Prostate gland (tissue), 2 donors: Measurements from ENCODE around the gene DTWD2. TPM values are rescaled to one million over a fixed set of nuclear protein-coding genes. Genes with fewer than 3 reads are reported as not detected.

Experiments used
- DNase-seq: peaks from one replicate; pipeline ENCODE4 v3.0.0-alpha.2; 2019; ENCODE audit warnings: low spot score
- H3K27ac ChIP-seq, 2 donors: fragments of 200-600 bp; sonication (generic); 2 replicates each; pipeline ENCODE4 v1.5.1; 2017 to 2019
- H3K27me3 ChIP-seq: fragments of 200-600 bp; sonication (generic); replicated peaks from 2 replicates; pipeline ENCODE4 v1.5.1; 2019; ENCODE audit not compliant: insufficient read depth
- H3K36me3 ChIP-seq, 2 donors: fragments of 200-600 bp; sonication (generic); 1 replicate in 1 of 2; 2 replicates in 1 of 2; pipeline versions ENCODE4 v1.5.1 to v1.8.1; 2017 to 2019
- H3K4me1 ChIP-seq: fragments of 200-600 bp; sonication (generic); replicated peaks from 2 replicates; pipeline ENCODE4 v1.5.1; 2019
- H3K4me3 ChIP-seq, 2 donors: fragments of 200-600 bp; sonication (generic); 2 replicates each; pipeline ENCODE4 v1.5.1; 2017 to 2019
- H3K9me3 ChIP-seq: fragments of 200-600 bp; sonication (generic); 2 replicates; pipeline ENCODE4 v1.5.1; 2017
- CTCF ChIP-seq, 4 experiments: fragments of 200-600 bp in 2 of 4; fragments of 450-650 bp in 2 of 4; sonication (generic) in 2 of 4; IDR thresholded peaks; 1 replicate in 3 of 4; 2 replicates in 1 of 4; pipeline ENCODE4 v1.5.1; 2016 to 2019; ENCODE audit warnings: antibody characterized with exemption in 4 of 4, mild to moderate bottlenecking in 2 of 4, moderate library complexity in 2 of 4
- POLR2A ChIP-seq: fragments of 450-650 bp; IDR thresholded peaks from one replicate; pipeline ENCODE4 v1.6.1; 2016; ENCODE audit warnings: antibody characterized with exemption, mild to moderate bottlenecking
- POLR2AphosphoS5 ChIP-seq: sonication (generic); formaldehyde crosslinking; IDR thresholded peaks from one replicate; pipeline ENCODE4 v1.6.1; 2017; ENCODE audit warnings: antibody characterized with exemption
- WGBS: methylation state at CpG from one replicate; pipeline ENCODE4 v1.1.5; 2018; 5-methylcytosine and 5-hydroxymethylcytosine counted together
- intact Hi-C: fragments of 100-400 bp; cut with DNase I; formaldehyde crosslinking; loops from one replicate; pipeline ENCODE4 v1.14.2; 2022
- total RNA-seq, 2 donors: library from RNA; depleted of rRNA; stranded (reverse); fragments of >200 nt; gene quantifications; one replicate each; pipeline ENCODE4 v1.1.0, GENCODE V29; 2016

The DTWD2 gene
- total RNA-seq, 2 donors from 2014 or later, result 13.4 to 15.5 TPM

DNA sequence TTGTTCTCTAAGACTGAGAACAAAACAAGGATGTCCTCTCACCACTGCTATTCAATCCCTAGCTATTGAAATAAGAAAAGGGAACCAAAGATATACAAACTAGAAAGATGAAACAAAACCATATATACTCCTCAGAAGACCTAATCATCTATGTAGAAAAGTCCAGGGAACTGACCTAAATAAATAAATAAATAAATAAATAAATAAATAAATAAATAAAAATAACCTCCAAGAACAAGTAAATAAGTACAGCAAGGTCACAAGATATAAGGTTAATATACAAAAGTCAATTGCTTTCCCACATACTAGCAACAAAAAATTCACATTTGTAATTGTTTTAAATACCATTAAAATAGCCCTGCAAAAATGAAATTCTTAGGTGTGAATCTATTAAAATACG lies 54.6 kb downstream of the DTWD2 start:
- TF ChIP-seq POLR2AphosphoS5 (no peak), CTCF (IDR thresholded peaks at IDR 0.05) (no peak), POLR2A (no peak)
- Histone ChIP-seq H3K36me3 (no peaks in the 10 kb centered on the region), H3K4me1 (no peaks in the 10 kb centered on the region), H3K27ac (no peak overlapping the region), H3K9me3 (no peaks in the 10 kb centered on the region), H3K4me3 (no peak overlapping the region), H3K27me3 (no peaks in the 10 kb centered on the region)
- WGBS, result 100% methylated on average over 1 of the region's 1 CpG
- no peak for DNase-seq
- intact Hi-C loops, result no loop called here

DNA sequence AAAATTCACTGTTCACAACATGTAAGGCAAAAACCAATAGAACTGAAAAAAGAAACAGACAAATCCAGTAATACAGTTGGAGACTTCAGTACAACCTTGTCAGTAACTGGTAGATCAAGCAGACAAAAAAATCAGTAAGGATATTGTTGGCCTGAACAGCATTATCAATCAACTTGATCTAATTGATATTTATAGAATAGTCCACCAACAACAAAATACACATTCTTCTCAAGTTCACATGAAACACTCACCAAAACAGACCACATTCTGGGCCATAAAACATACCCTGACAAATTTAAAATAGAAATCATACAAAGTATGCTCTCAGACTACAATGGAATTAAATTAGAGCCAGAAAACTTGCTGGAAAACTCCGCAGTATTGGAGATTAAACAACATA lies 56.8 kb downstream of the DTWD2 start:
- Histone ChIP-seq H3K9me3 (no peaks in the 10 kb centered on the region), H3K4me1 (no peaks in the 10 kb centered on the region), H3K36me3 (no peaks in the 10 kb centered on the region), H3K27ac (no peak overlapping the region), H3K4me3 (no peak overlapping the region), H3K27me3 (no peaks in the 10 kb centered on the region)
- DNase-seq, result no peak
- intact Hi-C loops, result no loop called here
- TF ChIP-seq POLR2A (no peak), POLR2AphosphoS5 (no peak), CTCF (IDR thresholded peaks at IDR 0.05) (no peak)
- WGBS, result 96% methylated on average over 1 of the region's 1 CpG

GRCh38 chr5:118924006-118924389 lies 64.3 kb downstream of the DTWD2 start:
- DNase-seq, result no peak
- intact Hi-C loops, result no loop called here
- Histone ChIP-seq H3K4me1 (no peaks in the 10 kb centered on the region), H3K4me3 (no peak overlapping the region), H3K27ac (no peak overlapping the region), H3K36me3 (no peaks in the 10 kb centered on the region), H3K9me3 (no peaks in the 10 kb centered on the region), H3K27me3 (no peaks in the 10 kb centered on the region)
- 65% methylated on average over 1 of the region's 1 CpG for WGBS
- TF ChIP-seq CTCF (IDR thresholded peaks at IDR 0.05), result no peak
- TF ChIP-seq POLR2A, result no peak

GRCh38 chr5:118923295-118924005 lies 64.9 kb downstream of the DTWD2 start:
- no peak overlapping the region for H3K27ac ChIP-seq
- TF ChIP-seq POLR2AphosphoS5 (no peak), POLR2A (no peak), CTCF (IDR thresholded peaks at IDR 0.05) (no peak)
- DNase-seq, result no peak
- intact Hi-C loops, result no loop called here
- H3K4me3 ChIP-seq, result no peak overlapping the region
- no peaks in the 10 kb centered on the region for H3K4me1 ChIP-seq
- H3K36me3 ChIP-seq, result no peaks in the 10 kb centered on the region
- no peaks in the 10 kb centered on the region for H3K27me3 ChIP-seq
- 89% methylated on average over 15 of the region's 15 CpGs for WGBS
- H3K9me3 ChIP-seq, result no peaks in the 10 kb centered on the region

- intact Hi-C loops, result no loop called here
- no peak for DNase-seq
- Histone ChIP-seq H3K27ac (no peak overlapping the region), H3K9me3 (no peaks in the 10 kb centered on the region), H3K36me3 (no peaks in the 10 kb centered on the region), H3K4me3 (no peak overlapping the region), H3K4me1 (no peaks in the 10 kb centered on the region), H3K27me3 (no peaks in the 10 kb centered on the region)
- 43% methylated on average over 2 of the region's 2 CpGs for WGBS
- TF ChIP-seq POLR2AphosphoS5 (no peak), POLR2A (no peak), CTCF (IDR thresholded peaks at IDR 0.05) (no peak)
These were observed 66.5 kb downstream of the DTWD2 start for GRCh38 chr5:118921866-118922265.
